ENCODE measurements around the gene SLC35B2.

Gene SLC35B2, protein sequence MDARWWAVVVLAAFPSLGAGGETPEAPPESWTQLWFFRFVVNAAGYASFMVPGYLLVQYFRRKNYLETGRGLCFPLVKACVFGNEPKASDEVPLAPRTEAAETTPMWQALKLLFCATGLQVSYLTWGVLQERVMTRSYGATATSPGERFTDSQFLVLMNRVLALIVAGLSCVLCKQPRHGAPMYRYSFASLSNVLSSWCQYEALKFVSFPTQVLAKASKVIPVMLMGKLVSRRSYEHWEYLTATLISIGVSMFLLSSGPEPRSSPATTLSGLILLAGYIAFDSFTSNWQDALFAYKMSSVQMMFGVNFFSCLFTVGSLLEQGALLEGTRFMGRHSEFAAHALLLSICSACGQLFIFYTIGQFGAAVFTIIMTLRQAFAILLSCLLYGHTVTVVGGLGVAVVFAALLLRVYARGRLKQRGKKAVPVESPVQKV
- 16.4 to 23.8 (median 19.7) reads per million in 3 donors for total RNA-seq

DNA sequence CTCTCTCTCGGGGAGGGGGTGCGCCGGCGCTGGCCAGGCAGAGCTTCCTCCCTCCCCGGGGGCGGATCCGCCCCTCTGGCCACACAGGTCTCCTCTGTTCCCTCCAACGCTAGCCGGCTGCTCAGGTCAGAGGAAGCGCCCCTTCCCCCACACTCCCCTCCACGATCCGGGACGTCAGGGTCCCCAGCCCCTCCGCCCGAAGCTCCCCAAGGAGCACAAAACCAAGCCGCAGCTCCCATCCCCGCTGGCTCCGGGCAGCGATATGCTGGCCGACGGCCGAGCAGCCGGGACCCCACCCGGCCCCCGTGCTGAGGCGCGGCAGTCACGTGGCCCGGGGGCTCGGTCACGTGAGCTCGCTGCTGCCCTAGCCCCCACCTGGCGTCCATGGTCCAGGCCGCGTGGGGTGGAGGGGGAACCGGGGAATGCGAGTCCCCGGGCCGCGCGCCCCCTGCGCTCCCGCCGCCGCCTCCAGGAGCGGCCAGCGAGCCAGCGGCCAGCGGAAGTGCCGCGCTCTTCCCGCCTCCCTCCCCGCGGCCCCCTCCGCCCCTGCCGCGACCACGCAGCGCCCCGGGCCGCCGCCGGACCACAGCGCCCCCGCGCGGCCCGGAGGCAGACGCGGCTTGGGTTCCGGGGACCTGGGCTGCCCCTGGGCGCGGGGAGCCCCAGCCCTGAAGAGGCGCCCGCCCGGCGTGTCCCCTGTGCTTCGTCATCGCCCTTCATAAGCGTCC is at the start of gene SLC35B2:
Gene SLC35B2, minus strand, starts transcription at position 504 of the 728 bp plus-strand sequence. Its CDS starts 118 bp downstream, at position 386.
- Histone ChIP-seq H3K4me1 (ENCODE audit: control insufficient read depth, insufficient read depth, low read length, poor library complexity, severe bottlenecking) (peaks cover 23% of the 10 kb centered on the region), H3K4me3 (ENCODE audit: insufficient read depth, low read depth, low read length, poor library complexity, severe bottlenecking) (peak within 1 kb of the TSS; percentile 82), H3K27ac (ENCODE audit: insufficient read depth, low read length, poor library complexity, severe bottlenecking) (peak within 1 kb of the TSS; percentile 80), H3K36me3 (ENCODE audit: control insufficient read depth, insufficient read depth, low read length) (peaks cover 54% of the 10 kb centered on the region), H3K9me3 (ENCODE audit: control insufficient read depth, low read length) (no peaks in the 10 kb centered on the region), H3K27me3 (replicated peaks; ENCODE audit: control insufficient read depth, insufficient read depth, low read length, poor library complexity, severe bottlenecking) (no peaks in the 10 kb centered on the region)
- peak; percentile 47 to 56 (median 50) for DNase-seq

DNA sequence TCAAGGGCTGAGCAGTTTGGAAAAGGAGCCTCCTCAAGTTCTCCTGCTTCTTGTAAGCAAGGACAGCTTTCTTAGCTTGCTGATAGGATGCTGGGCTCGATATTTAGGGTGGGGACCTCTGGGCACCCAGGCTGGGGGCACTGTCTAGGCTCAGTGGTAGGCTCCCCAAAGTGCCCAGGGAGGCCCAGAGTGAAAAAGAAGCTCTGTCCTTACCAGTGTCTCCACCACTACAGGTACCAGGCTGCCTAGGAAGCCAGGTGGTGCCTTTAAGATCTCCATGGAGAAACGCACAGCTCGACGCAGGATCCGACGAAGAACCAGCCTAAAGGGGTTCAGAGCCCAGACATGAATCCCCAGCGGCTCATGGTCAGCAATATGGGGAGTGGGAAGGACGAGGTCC is 49.4 kb upstream of the SLC35B2 start:
- H3K27ac ChIP-seq (ENCODE audit: insufficient read depth, low read length, poor library complexity, severe bottlenecking): no peak overlapping the region
- peaks cover 70% of the 10 kb centered on the region for H3K36me3 ChIP-seq (ENCODE audit: control insufficient read depth, insufficient read depth, low read length)
- no peak overlapping the region for H3K4me3 ChIP-seq (ENCODE audit: insufficient read depth, low read depth, low read length, poor library complexity, severe bottlenecking)
- H3K9me3 ChIP-seq (ENCODE audit: control insufficient read depth, low read length): no peaks in the 10 kb centered on the region
- no peaks in the 10 kb centered on the region for H3K27me3 ChIP-seq (replicated peaks; ENCODE audit: control insufficient read depth, insufficient read depth, low read length, poor library complexity, severe bottlenecking)
- DNase-seq: no peak
- peaks cover under 1% of the 10 kb centered on the region for H3K4me1 ChIP-seq (ENCODE audit: control insufficient read depth, insufficient read depth, low read length, poor library complexity, severe bottlenecking)

DNA sequence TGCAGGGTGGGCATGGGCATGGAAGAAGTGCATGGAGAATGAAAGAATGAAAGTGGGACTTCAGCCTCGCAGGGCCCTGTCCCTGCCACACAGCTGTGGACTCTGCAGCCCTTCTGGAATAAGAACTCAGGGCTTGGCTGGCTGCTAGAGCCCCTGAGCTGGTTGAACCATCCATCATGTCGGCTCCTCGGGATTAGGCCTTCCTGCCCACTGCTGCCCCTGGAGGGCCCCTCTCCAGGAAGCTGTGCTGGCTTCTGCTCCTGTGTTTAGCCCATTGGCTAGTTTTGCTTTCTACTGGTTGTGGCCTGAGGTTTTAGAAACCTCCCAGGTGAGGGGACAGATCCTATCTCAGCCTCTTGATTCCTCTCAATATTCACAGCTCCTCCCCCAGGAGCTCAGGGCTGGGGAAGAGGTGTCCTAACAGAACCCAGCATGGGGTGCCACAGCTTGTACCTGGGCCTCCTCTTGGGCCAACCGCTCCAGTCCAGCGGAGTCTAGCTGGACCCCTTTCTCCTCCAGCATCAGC is 47.9 kb upstream of the SLC35B2 start:
- no peak for DNase-seq
- Histone ChIP-seq H3K4me3 (ENCODE audit: insufficient read depth, low read depth, low read length, poor library complexity, severe bottlenecking) (no peak overlapping the region), H3K36me3 (ENCODE audit: control insufficient read depth, insufficient read depth, low read length) (peaks cover 72% of the 10 kb centered on the region), H3K9me3 (ENCODE audit: control insufficient read depth, low read length) (no peaks in the 10 kb centered on the region), H3K4me1 (ENCODE audit: control insufficient read depth, insufficient read depth, low read length, poor library complexity, severe bottlenecking) (no peaks in the 10 kb centered on the region), H3K27me3 (replicated peaks; ENCODE audit: control insufficient read depth, insufficient read depth, low read length, poor library complexity, severe bottlenecking) (no peaks in the 10 kb centered on the region), H3K27ac (ENCODE audit: insufficient read depth, low read length, poor library complexity, severe bottlenecking) (no peak overlapping the region)

DNA sequence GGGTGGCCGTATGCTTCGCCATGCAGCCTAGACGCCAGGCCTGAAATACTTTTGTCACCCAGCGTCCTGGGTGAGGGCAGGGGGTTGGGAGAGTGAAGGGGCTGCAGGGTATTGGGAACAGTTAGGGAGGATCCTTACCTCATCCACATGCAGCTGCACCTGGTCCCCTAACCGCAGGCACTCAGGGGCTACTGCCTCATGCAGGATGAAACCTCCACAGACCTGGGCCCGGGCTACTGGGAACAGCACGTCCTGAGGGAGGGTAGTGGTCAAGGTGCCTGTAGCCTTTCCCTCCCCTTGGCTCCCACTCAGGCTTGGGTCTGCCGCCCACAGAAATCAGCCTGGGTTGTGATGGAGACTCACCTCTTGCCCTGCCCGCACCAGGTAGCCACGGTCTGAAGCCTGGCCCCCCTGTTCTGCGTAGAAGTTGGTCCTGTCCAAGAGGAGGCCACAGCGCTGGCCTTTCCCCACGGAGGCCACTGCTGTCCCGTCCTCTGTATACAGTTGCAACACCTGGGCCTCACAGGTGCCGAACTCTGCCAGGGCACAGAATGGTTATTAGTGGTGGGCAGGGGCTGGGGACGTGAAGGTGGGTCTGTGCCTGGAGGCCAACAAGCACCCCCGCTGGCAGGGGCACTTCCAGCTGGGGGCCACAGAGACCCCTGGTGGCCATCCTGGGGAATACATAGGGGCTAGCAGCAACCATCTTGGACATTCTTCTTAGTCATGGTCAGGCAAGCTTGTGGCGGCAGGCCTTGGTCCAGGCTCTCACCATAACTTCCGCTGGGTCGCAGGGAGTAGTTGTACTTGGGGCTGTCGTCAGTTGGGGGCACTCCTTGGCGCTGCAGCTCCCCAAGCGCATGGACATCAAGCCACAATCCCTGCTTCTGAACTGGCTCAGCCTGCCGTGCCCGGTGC is 47.2 kb upstream of the SLC35B2 start:
- no peaks in the 10 kb centered on the region for H3K4me1 ChIP-seq (ENCODE audit: control insufficient read depth, insufficient read depth, low read length, poor library complexity, severe bottlenecking)
- DNase-seq: peak in 2 of 3 donors; percentile 12 to 20
- no peaks in the 10 kb centered on the region for H3K27me3 ChIP-seq (replicated peaks; ENCODE audit: control insufficient read depth, insufficient read depth, low read length, poor library complexity, severe bottlenecking)
- H3K36me3 ChIP-seq (ENCODE audit: control insufficient read depth, insufficient read depth, low read length): peaks cover 66% of the 10 kb centered on the region
- H3K9me3 ChIP-seq (ENCODE audit: control insufficient read depth, low read length): no peaks in the 10 kb centered on the region
- no peak overlapping the region for H3K4me3 ChIP-seq (ENCODE audit: insufficient read depth, low read depth, low read length, poor library complexity, severe bottlenecking)
- H3K27ac ChIP-seq (ENCODE audit: insufficient read depth, low read length, poor library complexity, severe bottlenecking): no peak overlapping the region

DNA sequence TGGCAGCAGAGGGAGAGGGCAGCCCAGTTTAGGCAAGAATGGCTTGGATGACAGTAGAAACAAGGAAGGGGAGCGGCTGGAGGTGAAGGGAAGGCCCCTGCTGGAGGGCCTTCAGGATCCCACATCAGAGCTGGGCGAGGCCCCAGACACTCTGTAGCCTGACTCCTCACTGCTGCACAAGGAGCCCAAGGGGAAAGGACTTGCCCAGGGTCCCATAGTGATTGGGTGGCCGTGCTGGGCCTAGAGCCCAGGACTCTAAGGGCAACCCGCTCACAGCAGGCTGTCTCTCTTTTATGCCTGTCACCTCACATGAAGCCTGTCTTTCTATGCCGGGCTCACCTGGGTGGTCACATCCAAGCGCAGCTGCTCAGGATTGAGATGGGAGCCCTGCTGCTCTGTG is 46.5 kb upstream of the SLC35B2 start:
- Histone ChIP-seq H3K27ac (ENCODE audit: insufficient read depth, low read length, poor library complexity, severe bottlenecking) (no peak overlapping the region), H3K4me3 (ENCODE audit: insufficient read depth, low read depth, low read length, poor library complexity, severe bottlenecking) (no peak overlapping the region), H3K36me3 (ENCODE audit: control insufficient read depth, insufficient read depth, low read length) (peaks cover 59% of the 10 kb centered on the region), H3K4me1 (ENCODE audit: control insufficient read depth, insufficient read depth, low read length, poor library complexity, severe bottlenecking) (no peaks in the 10 kb centered on the region), H3K27me3 (replicated peaks; ENCODE audit: control insufficient read depth, insufficient read depth, low read length, poor library complexity, severe bottlenecking) (no peaks in the 10 kb centered on the region), H3K9me3 (ENCODE audit: control insufficient read depth, low read length) (no peaks in the 10 kb centered on the region)
- DNase-seq: no peak

DNA sequence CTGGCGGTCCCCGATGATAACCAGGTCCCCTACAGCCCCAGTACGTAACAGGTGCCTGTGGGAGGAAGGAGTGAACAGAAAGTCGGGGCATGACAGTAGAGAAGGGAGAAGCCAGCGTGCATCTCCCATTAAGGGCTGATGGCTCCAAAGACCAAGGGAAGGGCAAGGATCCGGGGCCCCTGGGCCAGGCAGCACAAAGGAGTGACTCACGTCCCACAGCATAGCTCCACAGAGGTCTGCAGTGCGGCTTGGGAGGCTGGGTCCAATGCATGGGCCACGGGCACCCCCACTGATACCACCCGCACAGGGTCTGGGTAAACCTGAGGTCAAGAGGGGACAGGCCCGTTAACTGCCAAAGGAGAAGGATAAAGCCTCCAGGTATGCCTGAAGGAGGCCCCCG is 45.5 kb upstream of the SLC35B2 start:
- peaks cover 52% of the 10 kb centered on the region for H3K36me3 ChIP-seq (ENCODE audit: control insufficient read depth, insufficient read depth, low read length)
- DNase-seq: no peak

DNA sequence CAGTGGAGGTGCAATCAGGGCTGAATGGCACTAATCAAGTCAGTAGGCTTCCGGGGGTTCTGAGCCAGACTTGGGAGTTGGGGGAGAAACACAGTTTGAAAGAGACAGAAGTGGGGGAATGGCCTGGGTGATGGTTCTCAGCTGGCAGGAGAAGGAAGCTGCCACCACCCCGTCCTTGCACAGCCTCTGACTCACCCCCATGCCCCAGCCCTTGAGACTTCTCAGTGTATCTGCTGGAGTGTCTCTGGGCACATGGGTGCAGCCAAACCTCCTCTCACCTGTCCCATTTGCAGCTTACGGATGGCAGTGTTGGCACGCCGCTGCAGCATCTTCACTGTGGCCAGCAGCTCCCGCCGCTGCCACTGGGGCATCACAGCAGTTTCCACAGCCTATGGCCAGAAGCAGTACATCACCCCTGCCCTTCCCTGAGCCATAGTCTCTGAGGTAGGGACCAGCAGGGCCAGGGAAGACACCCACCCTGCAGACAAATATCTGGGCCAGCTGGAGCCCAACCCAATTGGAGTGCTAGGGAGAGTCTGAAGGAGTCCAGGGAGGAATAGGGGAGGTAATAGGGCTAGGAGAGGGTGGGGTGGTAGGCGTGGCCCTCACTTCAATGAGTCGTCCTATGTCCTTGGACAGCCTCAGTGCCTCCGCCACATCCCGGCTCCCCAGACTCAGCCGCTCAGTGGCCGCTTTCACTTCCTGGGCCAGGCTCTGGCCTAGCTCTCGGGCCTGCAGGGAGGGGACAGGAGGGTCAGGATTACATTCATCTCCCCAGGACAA is 44.6 kb upstream of the SLC35B2 start:
- peaks cover 47% of the 10 kb centered on the region for H3K36me3 ChIP-seq (ENCODE audit: control insufficient read depth, insufficient read depth, low read length)
- no peaks in the 10 kb centered on the region for H3K9me3 ChIP-seq (ENCODE audit: control insufficient read depth, low read length)
- no peak for DNase-seq
- H3K27ac ChIP-seq (ENCODE audit: insufficient read depth, low read length, poor library complexity, severe bottlenecking): no peak overlapping the region
- H3K27me3 ChIP-seq (replicated peaks; ENCODE audit: control insufficient read depth, insufficient read depth, low read length, poor library complexity, severe bottlenecking): peaks cover 8% of the 10 kb centered on the region
- peaks cover 10% of the 10 kb centered on the region for H3K4me1 ChIP-seq (ENCODE audit: control insufficient read depth, insufficient read depth, low read length, poor library complexity, severe bottlenecking)
- no peak overlapping the region for H3K4me3 ChIP-seq (ENCODE audit: insufficient read depth, low read depth, low read length, poor library complexity, severe bottlenecking)

More for the DNA sequence above, 45.5 kb upstream of the SLC35B2 start:
- H3K27ac ChIP-seq (ENCODE audit: insufficient read depth, low read length, poor library complexity, severe bottlenecking): no peak overlapping the region
- H3K4me1 ChIP-seq (ENCODE audit: control insufficient read depth, insufficient read depth, low read length, poor library complexity, severe bottlenecking): peaks cover 2% of the 10 kb centered on the region
- H3K4me3 ChIP-seq (ENCODE audit: insufficient read depth, low read depth, low read length, poor library complexity, severe bottlenecking): no peak overlapping the region
- H3K9me3 ChIP-seq (ENCODE audit: control insufficient read depth, low read length): no peaks in the 10 kb centered on the region
- H3K27me3 ChIP-seq (replicated peaks; ENCODE audit: control insufficient read depth, insufficient read depth, low read length, poor library complexity, severe bottlenecking): peaks cover 3% of the 10 kb centered on the region

DNA sequence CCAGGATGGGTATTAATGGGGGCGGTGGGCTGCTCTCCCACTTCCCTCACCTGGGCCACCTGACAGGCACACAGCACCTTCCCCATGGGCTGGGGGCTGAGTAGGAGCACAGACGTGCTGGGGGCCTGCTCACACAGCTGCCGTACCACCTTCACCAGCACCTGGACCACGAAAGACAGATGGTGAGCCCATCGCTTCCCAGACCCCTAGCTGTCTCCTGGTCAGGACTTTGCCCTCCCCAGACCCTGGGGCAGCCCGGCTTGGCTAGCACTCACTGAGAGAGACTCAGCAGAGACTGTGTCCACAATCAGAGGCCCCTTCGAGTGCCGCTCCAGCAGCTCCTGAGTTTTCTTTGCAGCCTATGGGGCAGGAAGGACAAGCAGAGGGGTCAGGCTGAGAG is 43.8 kb upstream of the SLC35B2 start:
- Histone ChIP-seq H3K27ac (ENCODE audit: insufficient read depth, low read length, poor library complexity, severe bottlenecking) (no peak overlapping the region), H3K36me3 (ENCODE audit: control insufficient read depth, insufficient read depth, low read length) (peaks cover 42% of the 10 kb centered on the region), H3K4me3 (ENCODE audit: insufficient read depth, low read depth, low read length, poor library complexity, severe bottlenecking) (no peak overlapping the region), H3K27me3 (replicated peaks; ENCODE audit: control insufficient read depth, insufficient read depth, low read length, poor library complexity, severe bottlenecking) (peaks cover 17% of the 10 kb centered on the region), H3K4me1 (ENCODE audit: control insufficient read depth, insufficient read depth, low read length, poor library complexity, severe bottlenecking) (peaks cover 12% of the 10 kb centered on the region), H3K9me3 (ENCODE audit: control insufficient read depth, low read length) (no peaks in the 10 kb centered on the region)
- no peak for DNase-seq

DNA sequence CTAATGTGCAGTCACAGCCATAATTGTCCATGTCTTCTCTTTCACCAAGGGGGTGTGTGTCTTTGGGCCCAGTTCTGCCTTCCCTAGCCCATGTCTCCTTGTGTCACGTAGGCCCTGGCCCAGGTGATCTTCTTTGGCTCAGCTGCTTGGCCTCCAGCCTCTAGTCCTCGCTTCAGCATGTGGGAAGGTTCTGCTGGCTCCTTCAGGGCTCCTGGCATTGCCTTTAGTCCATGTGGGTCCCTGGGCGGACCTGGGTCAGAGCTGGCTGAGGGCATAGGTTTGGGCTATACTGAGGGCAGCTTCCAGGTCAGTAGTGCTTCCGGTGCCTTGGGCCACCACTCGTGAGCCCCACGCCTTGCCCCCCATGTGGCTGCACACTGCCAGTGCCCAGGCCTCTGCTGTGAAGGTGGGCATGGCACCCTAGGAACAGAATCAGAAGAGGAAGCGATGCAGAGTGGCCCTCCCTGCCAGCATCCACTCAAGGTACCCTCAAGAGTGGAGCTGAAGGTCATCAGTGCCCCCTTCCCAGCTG is 43.0 kb upstream of the SLC35B2 start:
- no peak overlapping the region for H3K4me3 ChIP-seq (ENCODE audit: insufficient read depth, low read depth, low read length, poor library complexity, severe bottlenecking)
- H3K36me3 ChIP-seq (ENCODE audit: control insufficient read depth, insufficient read depth, low read length): peaks cover 38% of the 10 kb centered on the region
- H3K4me1 ChIP-seq (ENCODE audit: control insufficient read depth, insufficient read depth, low read length, poor library complexity, severe bottlenecking): peaks cover 12% of the 10 kb centered on the region

More for the DNA sequence above, 43.0 kb upstream of the SLC35B2 start:
- no peak overlapping the region for H3K27ac ChIP-seq (ENCODE audit: insufficient read depth, low read length, poor library complexity, severe bottlenecking)
- peaks cover 22% of the 10 kb centered on the region for H3K27me3 ChIP-seq (replicated peaks; ENCODE audit: control insufficient read depth, insufficient read depth, low read length, poor library complexity, severe bottlenecking)
- no peak for DNase-seq
- H3K9me3 ChIP-seq (ENCODE audit: control insufficient read depth, low read length): no peaks in the 10 kb centered on the region

Measured in effector memory CD4-positive, alpha-beta T cell (primary cell).